Medulla oblongata (tissue), 1 donor: ENCODE results near the gene APOA1.

Source experiments
- DNase-seq: peaks from one replicate; pipeline ENCODE4 v3.0.0-alpha.2; 2015; ENCODE audit errors: extremely low spot score

APOA1 gene

GRCh38 chr11:116788975-116789374 is 48.4 kb downstream of the APOA1 start:
- DNase-seq, result no peak

GRCh38 chr11:116788534-116788933 is 48.9 kb downstream of the APOA1 start:
- no peak for DNase-seq

GRCh38 chr11:116787786-116788486 is 49.5 kb downstream of the APOA1 start, which contains the start of gene ZPR1:
ZPR1 (minus strand) TSS chr11:116788023; CDS start chr11:116787990, 33 bp downstream.
- peak; percentile 86 for DNase-seq

- DNase-seq, result no peak
Measured at GRCh38 chr11:116787436-116787785, 50.0 kb downstream of the APOA1 start.

- DNase-seq, result no peak
Measured at GRCh38 chr11:116786966-116787365, 50.5 kb downstream of the APOA1 start.

GRCh38 chr11:116786326-116786725 is 51.1 kb downstream of the APOA1 start:
- no peak for DNase-seq
